Astrocyte of the hippocampus (primary cell): ENCODE measurements around the gene BCL2L11.

ENCODE experiments used
- DNase-seq: peaks from one replicate; pipeline ENCODE4 v3.0.0; 2011; ENCODE audit warnings: low read depth, low spot score

BCL2L11 gene

GRCh38 chr2:111117598-111118480, 2.9 kb upstream of the BCL2L11 start:
- peak; percentile 81 for DNase-seq

GRCh38 chr2:111118481-111118980, 2.2 kb upstream of the BCL2L11 start:
- DNase-seq = no peak

GRCh38 chr2:111118981-111119821, 1.5 kb upstream of the BCL2L11 start:
- peak; percentile 35 for DNase-seq

- DNase-seq = no peak
These were observed 877 bp upstream of the BCL2L11 start for GRCh38 chr2:111119822-111120252.

- peak; percentile 74 for DNase-seq
These were observed 514 bp downstream of the BCL2L11 start for GRCh38 chr2:111121028-111121827.

GRCh38 chr2:111121828-111122630, 1.3 kb downstream of the BCL2L11 start:
- peak; percentile 98 for DNase-seq

GRCh38 chr2:111122631-111123421, 2.1 kb downstream of the BCL2L11 start:
- DNase-seq = peak; percentile 88

GRCh38 chr2:111123751-111124150, 3.0 kb downstream of the BCL2L11 start:
- DNase-seq = no peak

GRCh38 chr2:111126581-111126980, 5.9 kb downstream of the BCL2L11 start:
- no peak for DNase-seq

- no peak for DNase-seq
These were observed 6.6 kb downstream of the BCL2L11 start for GRCh38 chr2:111127351-111127750.

GRCh38 chr2:111128096-111128495, 7.4 kb downstream of the BCL2L11 start:
- DNase-seq = no peak

GRCh38 chr2:111133603-111134002, 12.9 kb downstream of the BCL2L11 start:
- no peak for DNase-seq

GRCh38 chr2:111134055-111134454, 13.3 kb downstream of the BCL2L11 start:
- DNase-seq = no peak

GRCh38 chr2:111135237-111135909, 14.7 kb downstream of the BCL2L11 start:
- DNase-seq = no peak

- DNase-seq = peak; percentile 89
These were observed 15.2 kb downstream of the BCL2L11 start for GRCh38 chr2:111135910-111136297.

- no peak for DNase-seq
These were observed 18.1 kb downstream of the BCL2L11 start for GRCh38 chr2:111138839-111139238.

- DNase-seq = peak; percentile 29
These were observed 19.1 kb downstream of the BCL2L11 start for GRCh38 chr2:111139637-111140317.

GRCh38 chr2:111140815-111141214, 20.1 kb downstream of the BCL2L11 start:
- DNase-seq = no peak

- no peak for DNase-seq
These were observed 21.4 kb downstream of the BCL2L11 start for GRCh38 chr2:111142101-111142500.
